HepG2 (cell line): Measurements from ENCODE around the gene CPZ.

Source experiments
- EP300 ChIP-seq, 3 experiments: sonication (generic) in 1 of 3; formaldehyde crosslinking in 1 of 3; IDR thresholded peaks; 2 replicates each; pipeline versions ENCODE4 v1.5.1 to v1.6.1; 2011 to 2020; ENCODE audit warnings: low read depth in 2 of 3, low read length in 2 of 3, borderline replicate concordance in 1 of 3, improper control_type of control experiment in 1 of 3, mild to moderate bottlenecking in 1 of 3, missing genetic modification reagents in 1 of 3, moderate library complexity in 1 of 3
- LCORL ChIP-seq, 2 experiments: fragments of 450-650 bp in 1 of 2; sonication (generic) in 1 of 2; formaldehyde crosslinking in 1 of 2; IDR thresholded peaks; 2 replicates each; pipeline versions ENCODE4 v1.5.0 to v1.6.1; 2017 to 2020; ENCODE audit warnings: antibody characterized with exemption in 1 of 2, missing genetic modification reagents in 1 of 2
- MLLT10 ChIP-seq: sonication (generic); formaldehyde crosslinking; IDR thresholded peaks from 2 replicates; pipeline ENCODE4 v1.4.0; 2020; ENCODE audit warnings: missing genetic modification reagents
- SRSF9 ChIP-seq: fragments of 200-400 bp; formaldehyde crosslinking; IDR thresholded peaks from 2 replicates; pipeline ENCODE4 v1.6.1; 2018; ENCODE audit warnings: borderline replicate concordance, mild to moderate bottlenecking, low read depth, low read length; ENCODE audit not compliant: insufficient read depth, poor library complexity, severe bottlenecking
- ZNF350 ChIP-seq: sonication (generic); formaldehyde crosslinking; IDR thresholded peaks from 2 replicates; pipeline ENCODE4 v1.4.0; 2020; ENCODE audit warnings: mild to moderate bottlenecking, low read depth, missing genetic modification reagents, borderline replicate concordance
- TF ChIP-seq, protein P1 (sequence below): sonication (generic); formaldehyde crosslinking; IDR thresholded peaks from 2 replicates; pipeline ENCODE4 v1.8.1; 2023; ENCODE audit warnings: missing genetic modification reagents, inconsistent platforms, borderline replicate concordance
- TF ChIP-seq, protein P2 (sequence below): sonication (generic); formaldehyde crosslinking; IDR thresholded peaks from 2 replicates; pipeline ENCODE4 v1.4.0; 2020; ENCODE audit warnings: missing genetic modification reagents
- TF ChIP-seq, protein P3 (sequence below): sonication (generic); formaldehyde crosslinking; IDR thresholded peaks from 2 replicates; pipeline ENCODE4 v1.5.0; 2020; ENCODE audit warnings: missing genetic modification reagents
- TF ChIP-seq, protein P4 (sequence below): sonication (generic); formaldehyde crosslinking; IDR thresholded peaks from 2 replicates; pipeline ENCODE4 v1.5.1; 2020; ENCODE audit warnings: missing genetic modification reagents, mild to moderate bottlenecking, borderline replicate concordance

DNA sequence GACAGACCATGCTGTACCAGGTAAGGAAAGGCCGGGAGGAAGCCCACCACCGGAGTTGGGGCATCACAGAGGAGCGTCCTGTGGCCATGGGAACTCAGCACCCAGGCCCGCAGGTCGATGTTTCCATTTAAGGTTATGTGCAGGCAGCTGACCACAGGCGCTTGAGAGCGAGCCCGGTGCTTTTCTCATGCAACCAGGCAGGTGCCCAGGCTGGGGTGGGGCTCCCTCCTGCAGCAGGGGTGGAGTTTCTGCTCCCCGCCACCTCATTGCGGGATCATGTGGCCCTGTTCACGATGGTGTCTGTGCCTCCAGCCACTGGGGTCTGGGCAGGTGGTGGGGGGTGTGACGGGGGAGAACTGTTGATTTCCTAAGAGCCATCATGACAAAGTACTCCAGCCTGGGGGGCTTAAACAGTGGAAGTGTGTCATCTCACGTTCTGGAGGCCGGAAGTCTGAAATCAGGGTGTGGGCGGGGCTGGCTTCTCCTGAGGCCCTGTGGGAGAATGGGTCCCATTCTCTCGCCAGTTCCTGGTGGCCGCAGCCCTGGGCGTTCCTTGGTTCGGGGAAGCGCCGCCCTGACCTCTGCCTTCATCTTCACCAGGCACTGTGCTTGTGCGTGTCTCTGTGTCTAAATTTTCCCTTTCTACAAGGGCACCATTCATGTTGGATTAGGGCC is 60.9 kb downstream of the CPZ start:
- TF ChIP-seq EP300 (IDR thresholded peaks at IDR 0.05; ENCODE audit: low read depth in 2 of 2, low read length in 2 of 2) (no peak), EP300 (CRISPR knock-in tag; IDR thresholded peaks at IDR 0.05; ENCODE audit: borderline replicate concordance) (no peak), MLLT10 (CRISPR knock-in tag) (no peak), SRSF9 (no peak), LCORL (IDR thresholded peaks at IDR 0.05) (no peak), LCORL (CRISPR knock-in tag; IDR thresholded peaks at IDR 0.05) (no peak), ZNF350 (CRISPR knock-in tag) (no peak)
- TF ChIP-seq, protein P1, sequence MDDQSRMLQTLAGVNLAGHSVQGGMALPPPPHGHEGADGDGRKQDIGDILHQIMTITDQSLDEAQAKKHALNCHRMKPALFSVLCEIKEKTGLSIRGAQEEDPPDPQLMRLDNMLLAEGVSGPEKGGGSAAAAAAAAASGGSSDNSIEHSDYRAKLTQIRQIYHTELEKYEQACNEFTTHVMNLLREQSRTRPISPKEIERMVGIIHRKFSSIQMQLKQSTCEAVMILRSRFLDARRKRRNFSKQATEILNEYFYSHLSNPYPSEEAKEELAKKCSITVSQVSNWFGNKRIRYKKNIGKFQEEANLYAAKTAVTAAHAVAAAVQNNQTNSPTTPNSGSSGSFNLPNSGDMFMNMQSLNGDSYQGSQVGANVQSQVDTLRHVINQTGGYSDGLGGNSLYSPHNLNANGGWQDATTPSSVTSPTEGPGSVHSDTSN (CRISPR knock-in tag), result no peak
- TF ChIP-seq, protein P2, sequence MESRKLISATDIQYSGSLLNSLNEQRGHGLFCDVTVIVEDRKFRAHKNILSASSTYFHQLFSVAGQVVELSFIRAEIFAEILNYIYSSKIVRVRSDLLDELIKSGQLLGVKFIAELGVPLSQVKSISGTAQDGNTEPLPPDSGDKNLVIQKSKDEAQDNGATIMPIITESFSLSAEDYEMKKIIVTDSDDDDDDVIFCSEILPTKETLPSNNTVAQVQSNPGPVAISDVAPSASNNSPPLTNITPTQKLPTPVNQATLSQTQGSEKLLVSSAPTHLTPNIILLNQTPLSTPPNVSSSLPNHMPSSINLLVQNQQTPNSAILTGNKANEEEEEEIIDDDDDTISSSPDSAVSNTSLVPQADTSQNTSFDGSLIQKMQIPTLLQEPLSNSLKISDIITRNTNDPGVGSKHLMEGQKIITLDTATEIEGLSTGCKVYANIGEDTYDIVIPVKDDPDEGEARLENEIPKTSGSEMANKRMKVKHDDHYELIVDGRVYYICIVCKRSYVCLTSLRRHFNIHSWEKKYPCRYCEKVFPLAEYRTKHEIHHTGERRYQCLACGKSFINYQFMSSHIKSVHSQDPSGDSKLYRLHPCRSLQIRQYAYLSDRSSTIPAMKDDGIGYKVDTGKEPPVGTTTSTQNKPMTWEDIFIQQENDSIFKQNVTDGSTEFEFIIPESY (CRISPR knock-in tag), result no peak
- TF ChIP-seq, protein P3, sequence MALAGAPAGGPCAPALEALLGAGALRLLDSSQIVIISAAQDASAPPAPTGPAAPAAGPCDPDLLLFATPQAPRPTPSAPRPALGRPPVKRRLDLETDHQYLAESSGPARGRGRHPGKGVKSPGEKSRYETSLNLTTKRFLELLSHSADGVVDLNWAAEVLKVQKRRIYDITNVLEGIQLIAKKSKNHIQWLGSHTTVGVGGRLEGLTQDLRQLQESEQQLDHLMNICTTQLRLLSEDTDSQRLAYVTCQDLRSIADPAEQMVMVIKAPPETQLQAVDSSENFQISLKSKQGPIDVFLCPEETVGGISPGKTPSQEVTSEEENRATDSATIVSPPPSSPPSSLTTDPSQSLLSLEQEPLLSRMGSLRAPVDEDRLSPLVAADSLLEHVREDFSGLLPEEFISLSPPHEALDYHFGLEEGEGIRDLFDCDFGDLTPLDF, result no peak
- TF ChIP-seq, protein P4, sequence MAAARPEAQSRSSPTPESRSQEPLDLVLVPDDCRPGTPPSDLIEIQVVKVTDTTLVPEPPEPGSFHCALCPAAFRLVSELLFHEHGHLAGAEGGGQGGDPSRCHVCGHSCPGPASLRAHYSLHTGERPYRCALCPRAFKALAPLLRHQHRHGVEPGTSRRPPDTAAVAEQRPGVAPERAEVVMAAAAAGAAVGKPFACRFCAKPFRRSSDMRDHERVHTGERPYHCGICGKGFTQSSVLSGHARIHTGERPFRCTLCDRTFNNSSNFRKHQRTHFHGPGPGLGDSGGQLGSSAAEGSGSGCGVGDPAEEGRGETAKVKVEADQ (CRISPR knock-in tag), result no peak
